ENCODE data around the gene DCAF11.

Gene DCAF11

GRCh38 chr14:24129410-24129998 is 14.9 kb downstream of the DCAF11 start:
- H3K9me3 ChIP-seq (ENCODE audit: severe bottlenecking), result no peaks in the 10 kb centered on the region
- H3K27me3 ChIP-seq (ENCODE audit: insufficient read depth, poor library complexity, severe bottlenecking), result no peaks in the 10 kb centered on the region
- H3K36me3 ChIP-seq (ENCODE audit: low read depth), result no peaks in the 10 kb centered on the region
- no peak for ATAC-seq (ENCODE audit: low read depth)
- no peak overlapping the region for H3K4me3 ChIP-seq (ENCODE audit: severe bottlenecking)
- no peak overlapping the region for H3K27ac ChIP-seq (ENCODE audit: poor library complexity, severe bottlenecking)
- TF ChIP-seq, protein P1, sequence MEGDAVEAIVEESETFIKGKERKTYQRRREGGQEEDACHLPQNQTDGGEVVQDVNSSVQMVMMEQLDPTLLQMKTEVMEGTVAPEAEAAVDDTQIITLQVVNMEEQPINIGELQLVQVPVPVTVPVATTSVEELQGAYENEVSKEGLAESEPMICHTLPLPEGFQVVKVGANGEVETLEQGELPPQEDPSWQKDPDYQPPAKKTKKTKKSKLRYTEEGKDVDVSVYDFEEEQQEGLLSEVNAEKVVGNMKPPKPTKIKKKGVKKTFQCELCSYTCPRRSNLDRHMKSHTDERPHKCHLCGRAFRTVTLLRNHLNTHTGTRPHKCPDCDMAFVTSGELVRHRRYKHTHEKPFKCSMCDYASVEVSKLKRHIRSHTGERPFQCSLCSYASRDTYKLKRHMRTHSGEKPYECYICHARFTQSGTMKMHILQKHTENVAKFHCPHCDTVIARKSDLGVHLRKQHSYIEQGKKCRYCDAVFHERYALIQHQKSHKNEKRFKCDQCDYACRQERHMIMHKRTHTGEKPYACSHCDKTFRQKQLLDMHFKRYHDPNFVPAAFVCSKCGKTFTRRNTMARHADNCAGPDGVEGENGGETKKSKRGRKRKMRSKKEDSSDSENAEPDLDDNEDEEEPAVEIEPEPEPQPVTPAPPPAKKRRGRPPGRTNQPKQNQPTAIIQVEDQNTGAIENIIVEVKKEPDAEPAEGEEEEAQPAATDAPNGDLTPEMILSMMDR (IDR thresholded peaks at IDR 0.05; ENCODE audit: poor library complexity, severe bottlenecking), result no peak
- DNase-seq (ENCODE audit: low spot score), result no peak
- peaks cover 5% of the 10 kb centered on the region for H3K4me1 ChIP-seq (ENCODE audit: insufficient read depth, poor library complexity, severe bottlenecking)

- no peaks in the 10 kb centered on the region for H3K9me3 ChIP-seq (ENCODE audit: severe bottlenecking)
- no peak for DNase-seq (ENCODE audit: low spot score)
- H3K4me3 ChIP-seq (ENCODE audit: severe bottlenecking), result no peak within 1 kb of the TSS
- H3K27ac ChIP-seq (ENCODE audit: poor library complexity, severe bottlenecking), result no peak within 1 kb of the TSS
- no peaks in the 10 kb centered on the region for H3K36me3 ChIP-seq (ENCODE audit: low read depth)
- H3K4me1 ChIP-seq (ENCODE audit: insufficient read depth, poor library complexity, severe bottlenecking), result peaks cover 5% of the 10 kb centered on the region
- TF ChIP-seq, protein P1 (IDR thresholded peaks at IDR 0.05; ENCODE audit: poor library complexity, severe bottlenecking), result no peak
- no peaks in the 10 kb centered on the region for H3K27me3 ChIP-seq (ENCODE audit: insufficient read depth, poor library complexity, severe bottlenecking)
- no peak for ATAC-seq (ENCODE audit: low read depth)
Observed at GRCh38 chr14:24130380-24130716, 15.8 kb downstream of the DCAF11 start, which contains the start of gene FITM1. FITM1 (plus strand) TSS chr14:24130659; CDS start chr14:24131564, 905 bp downstream.

GRCh38 chr14:24130717-24131548 is 16.4 kb downstream of the DCAF11 start:
- DNase-seq (ENCODE audit: low spot score) (no peak), ATAC-seq (ENCODE audit: low read depth) (no peak)
- H3K27me3 ChIP-seq (ENCODE audit: insufficient read depth, poor library complexity, severe bottlenecking), result no peaks in the 10 kb centered on the region
- no peak overlapping the region for H3K4me3 ChIP-seq (ENCODE audit: severe bottlenecking)
- peaks cover 5% of the 10 kb centered on the region for H3K4me1 ChIP-seq (ENCODE audit: insufficient read depth, poor library complexity, severe bottlenecking)
- H3K9me3 ChIP-seq (ENCODE audit: severe bottlenecking), result no peaks in the 10 kb centered on the region
- TF ChIP-seq, protein P1 (IDR thresholded peaks at IDR 0.05; ENCODE audit: poor library complexity, severe bottlenecking), result no peak
- no peaks in the 10 kb centered on the region for H3K36me3 ChIP-seq (ENCODE audit: low read depth)
- no peak overlapping the region for H3K27ac ChIP-seq (ENCODE audit: poor library complexity, severe bottlenecking)

DNA sequence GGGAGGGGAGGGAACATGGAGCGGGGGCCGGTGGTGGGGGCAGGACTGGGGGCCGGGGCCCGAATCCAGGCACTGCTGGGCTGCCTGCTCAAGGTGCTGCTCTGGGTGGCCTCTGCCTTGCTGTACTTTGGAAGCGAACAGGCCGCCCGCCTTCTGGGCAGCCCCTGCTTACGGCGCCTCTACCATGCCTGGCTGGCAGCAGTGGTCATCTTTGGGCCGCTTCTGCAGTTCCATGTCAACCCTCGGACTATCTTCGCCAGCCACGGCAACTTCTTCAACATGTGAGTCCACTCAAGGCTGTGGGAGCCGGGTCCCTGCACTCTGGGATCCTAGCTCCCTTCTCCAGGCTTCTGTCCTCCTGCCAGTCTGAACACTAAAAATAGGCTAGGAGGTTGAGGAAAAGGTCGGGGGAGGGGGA is 17.0 kb downstream of the DCAF11 start:
- Histone ChIP-seq H3K27me3 (ENCODE audit: insufficient read depth, poor library complexity, severe bottlenecking) (no peaks in the 10 kb centered on the region), H3K36me3 (ENCODE audit: low read depth) (no peaks in the 10 kb centered on the region), H3K4me3 (ENCODE audit: severe bottlenecking) (no peak overlapping the region), H3K27ac (ENCODE audit: poor library complexity, severe bottlenecking) (no peak overlapping the region), H3K4me1 (ENCODE audit: insufficient read depth, poor library complexity, severe bottlenecking) (peaks cover 5% of the 10 kb centered on the region), H3K9me3 (ENCODE audit: severe bottlenecking) (no peaks in the 10 kb centered on the region)
- no peak for DNase-seq (ENCODE audit: low spot score)
- ATAC-seq (ENCODE audit: low read depth), result no peak
- TF ChIP-seq, protein P1 (IDR thresholded peaks at IDR 0.05; ENCODE audit: poor library complexity, severe bottlenecking), result no peak
